Measurements from ENCODE around the gene PAM. TPM values are rescaled to one million over a fixed set of nuclear protein-coding genes. Genes with fewer than 3 reads are reported as not detected.

PAM gene
- total RNA-seq, 1 experiment from 2014 or later: 131 TPM

- Histone ChIP-seq H3K9me3 (ENCODE audit: control insufficient read depth, insufficient read depth, low read depth, low read length) (no peaks in the 10 kb centered on the region), H3K4me3 (ENCODE audit: low read depth in 2 of 2, low read length in 2 of 2) (no peak overlapping the region), H3K27me3 (ENCODE audit: control insufficient read depth, insufficient read depth, low read length) (no peaks in the 10 kb centered on the region), H3K27ac (ENCODE audit: low read length) (no peak overlapping the region), H3K4me1 (ENCODE audit: control insufficient read depth, insufficient read depth, low read length) (no peaks in the 10 kb centered on the region), H3K36me3 (ENCODE audit: control insufficient read depth, insufficient read depth, low read length) (no peaks in the 10 kb centered on the region)
- ATAC-seq (no peak), DNase-seq (ENCODE audit: low read depth, low spot score) (no peak)
- intact Hi-C loops (cut with micrococcal nuclease; ENCODE audit: unreplicated experiment) (no loop called here), in situ Hi-C loops (cut with HindIII; ENCODE audit: low pct_unique_long_range_greater_than_20kb, low sequenced_read_pairs) (no loop called here)
- no TSS peak for BruUV-seq (replicated peaks)
- TF ChIP-seq POLR2AphosphoS5 (IDR thresholded peaks at IDR 0.05; ENCODE audit: low read depth, low read length) (no peak), TCF7L2 (IDR thresholded peaks at IDR 0.05; ENCODE audit: low read depth, low read length) (no peak), CTCF (IDR thresholded peaks at IDR 0.05) (no peak), REST (IDR thresholded peaks at IDR 0.05; ENCODE audit: insufficient read depth in 1 of 2, low read depth in 2 of 2, low read length in 1 of 2) (no peak), SIN3A (IDR thresholded peaks at IDR 0.05; ENCODE audit: borderline replicate concordance, insufficient read depth, low read depth, low read length) (no peak)
- CTCF ChIA-PET: no interaction called here
- POLR2A ChIA-PET: no interaction called here
Measured at GRCh38 chr5:102965653-102966052, 210.5 kb downstream of the PAM start.

- Histone ChIP-seq H3K27me3 (ENCODE audit: control insufficient read depth, insufficient read depth, low read length) (no peaks in the 10 kb centered on the region), H3K36me3 (ENCODE audit: control insufficient read depth, insufficient read depth, low read length) (no peaks in the 10 kb centered on the region)
- BruUV-seq (replicated peaks): no TSS peak
Measured at GRCh38 chr5:102969641-102970040, 214.5 kb downstream of the PAM start.

More at GRCh38 chr5:102969641-102970040, 214.5 kb downstream of the PAM start:
- Histone ChIP-seq H3K4me3 (ENCODE audit: low read depth in 2 of 2, low read length in 2 of 2) (no peak overlapping the region), H3K4me1 (ENCODE audit: control insufficient read depth, insufficient read depth, low read length) (no peaks in the 10 kb centered on the region), H3K27ac (ENCODE audit: low read length) (no peak overlapping the region), H3K9me3 (ENCODE audit: control insufficient read depth, insufficient read depth, low read depth, low read length) (no peaks in the 10 kb centered on the region)
- intact Hi-C loops (cut with micrococcal nuclease; ENCODE audit: unreplicated experiment): loop anchor here (2.0 to 10.0 kb wide), 3 partner anchors 165 to 287 kb away; no protein-coding TSS in a partner anchor
- DNase-seq (ENCODE audit: low read depth, low spot score) (no peak), ATAC-seq (no peak)
- in situ Hi-C loops (cut with HindIII; ENCODE audit: low pct_unique_long_range_greater_than_20kb, low sequenced_read_pairs): no loop called here
- POLR2A ChIA-PET: interaction anchor here (0.7 kb wide), 1 partner anchor 157 kb away, joined by 4 read pairs; no protein-coding TSS in a partner anchor
- CTCF ChIA-PET: no interaction called here
- no peak for TF ChIP-seq CTCF (IDR thresholded peaks at IDR 0.05)
- TF ChIP-seq SIN3A (IDR thresholded peaks at IDR 0.05; ENCODE audit: borderline replicate concordance, insufficient read depth, low read depth, low read length): no peak
- TF ChIP-seq REST (IDR thresholded peaks at IDR 0.05; ENCODE audit: insufficient read depth in 1 of 2, low read depth in 2 of 2, low read length in 1 of 2): no peak
- no peak for TF ChIP-seq TCF7L2 (IDR thresholded peaks at IDR 0.05; ENCODE audit: low read depth, low read length)
- no peak for TF ChIP-seq POLR2AphosphoS5 (IDR thresholded peaks at IDR 0.05; ENCODE audit: low read depth, low read length)

All from Panc1 (cell line).